ENCODE results near the gene MKKS.
"Not testable (repeated sequence)": the region's sequence is repeated elsewhere in the genome, so short reads cannot be mapped to it uniquely, and the experiment has no call there.

MKKS gene

DNA sequence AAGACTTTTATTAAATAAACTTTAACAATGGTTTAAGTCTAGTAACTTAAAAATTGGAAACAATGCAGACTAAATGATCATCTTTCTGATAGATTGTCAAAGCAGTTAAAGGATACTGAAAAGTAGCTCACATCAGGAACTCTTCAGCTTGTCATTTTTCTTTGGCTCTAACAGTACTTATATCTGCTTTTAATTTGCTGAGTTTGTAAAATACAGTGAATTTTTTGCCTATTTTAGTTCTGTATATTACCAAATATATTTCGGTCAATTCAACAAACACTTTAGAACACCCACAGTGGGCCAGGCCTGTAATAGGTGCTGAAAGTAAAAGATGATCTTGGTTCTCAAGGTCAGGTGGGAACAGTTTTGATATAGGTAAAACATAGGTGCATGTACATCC, 22.3 kb downstream of the MKKS start:
- DNase-seq: no peak

DNA sequence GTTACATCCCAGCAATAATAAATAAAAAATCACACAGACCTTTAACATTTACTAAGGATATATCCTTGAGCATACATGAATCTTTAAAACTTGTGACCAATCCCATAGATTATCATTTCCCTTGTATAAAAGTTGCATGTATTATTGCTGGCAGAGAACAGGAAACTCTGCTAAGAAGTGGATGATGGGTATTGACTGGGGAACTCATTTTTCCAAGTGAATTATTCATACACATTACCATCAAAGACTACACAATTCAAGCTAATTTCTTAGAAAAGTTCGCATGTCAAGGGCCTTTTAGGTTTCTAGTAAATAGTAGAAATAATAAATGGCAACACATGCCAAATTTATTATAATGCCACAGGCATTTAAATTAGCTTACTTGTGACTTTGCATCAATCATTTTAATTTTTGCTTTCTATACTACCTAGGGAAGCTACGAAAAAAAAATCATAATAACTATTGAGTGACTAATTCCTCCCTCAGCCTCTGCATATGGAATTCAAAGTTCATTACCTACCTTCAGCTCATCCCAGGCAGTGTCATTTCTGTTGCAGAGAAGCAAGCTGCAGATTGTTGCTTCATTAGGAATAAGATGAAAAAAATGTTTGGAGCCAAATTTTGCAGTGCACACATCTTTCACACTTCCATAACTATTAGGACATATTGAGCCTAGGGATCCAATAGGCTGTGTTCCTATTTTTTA, 25.8 kb downstream of the MKKS start:
- no peak for DNase-seq

DNA sequence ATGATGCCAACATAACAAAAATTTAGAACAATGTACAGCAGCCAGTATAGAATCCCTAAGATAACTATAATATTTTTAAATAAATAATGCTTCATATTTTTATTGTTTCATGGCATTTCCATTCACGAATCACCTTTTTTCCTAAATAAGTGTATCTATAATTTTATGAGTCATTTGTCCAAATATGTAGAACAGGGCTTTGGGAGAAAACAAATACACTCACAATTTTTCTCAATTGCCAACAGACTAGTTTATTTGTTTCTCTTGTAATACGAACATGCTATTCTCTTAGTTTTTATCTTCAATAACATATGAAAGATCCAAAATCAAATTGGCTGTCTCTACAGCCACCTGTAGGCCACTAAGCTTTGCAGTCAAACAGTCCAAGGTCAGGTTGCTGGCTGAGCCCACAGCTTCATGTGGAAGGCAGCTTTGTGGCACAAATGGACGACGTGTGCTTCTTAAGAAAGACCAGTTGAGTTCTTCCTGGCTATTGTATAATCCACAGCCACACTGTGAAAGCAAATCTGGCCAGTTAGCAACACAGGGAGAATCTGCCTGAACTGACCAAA, 29.0 kb downstream of the MKKS start:
- no peak for DNase-seq

DNA sequence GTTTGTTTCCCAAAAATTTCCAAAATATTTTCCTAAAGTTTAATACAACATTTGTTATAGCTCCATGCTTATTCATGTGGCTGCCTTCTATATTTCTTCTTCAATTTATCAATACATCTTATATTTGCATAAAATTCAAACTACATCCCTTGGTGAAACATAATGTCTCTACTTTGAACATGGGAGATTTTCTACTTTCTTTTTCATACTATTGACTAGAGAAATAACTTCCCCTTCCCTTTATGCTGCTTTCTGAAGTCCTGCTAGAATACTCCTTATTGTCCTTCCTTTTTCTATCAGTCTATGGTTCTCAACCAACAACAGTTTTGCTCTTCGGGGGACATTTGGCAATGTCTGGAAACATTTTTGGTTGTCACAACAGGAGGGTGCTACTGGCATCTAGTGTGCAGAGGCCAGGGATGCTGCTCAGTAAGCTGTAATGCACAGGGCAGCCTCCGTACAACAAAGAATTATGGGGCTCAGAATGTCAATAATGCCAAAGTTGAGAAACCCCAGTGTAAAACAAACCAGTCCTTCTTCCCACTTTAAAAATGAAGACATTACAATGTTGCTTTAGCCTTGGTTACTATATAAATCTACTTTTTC, 29.9 kb downstream of the MKKS start:
- DNase-seq: no peak

DNA sequence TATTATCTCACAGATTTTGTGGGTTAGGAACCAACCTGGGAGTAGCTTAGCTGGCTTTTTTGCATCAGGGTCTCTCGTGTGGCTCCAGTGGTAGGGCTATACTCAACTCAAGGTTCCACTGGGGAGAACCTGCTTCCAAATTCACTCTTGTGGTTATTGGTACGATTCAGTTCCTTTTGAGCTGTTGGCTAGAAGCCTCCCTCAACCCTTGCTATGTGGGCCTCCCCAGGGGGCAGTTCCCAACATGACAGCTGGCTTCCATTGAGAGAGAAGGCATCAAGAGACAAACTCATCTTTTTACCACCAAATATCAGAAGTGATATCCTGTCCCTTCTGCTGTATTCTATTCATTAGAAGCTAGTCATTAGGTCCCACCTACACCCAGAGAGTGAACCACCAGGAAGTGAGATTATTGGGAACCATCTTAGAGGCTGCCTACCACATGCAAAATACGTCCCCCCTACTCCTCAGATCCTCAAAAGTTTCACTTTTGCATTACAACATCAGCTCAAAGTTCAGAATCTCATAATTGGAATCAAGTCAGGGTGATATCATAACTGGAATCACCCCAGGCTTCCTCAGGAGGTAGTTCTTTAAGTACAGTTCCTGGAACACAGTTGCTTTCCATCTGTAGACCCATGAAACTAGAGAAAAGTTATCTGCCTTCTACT, 30.9 kb downstream of the MKKS start:
- DNase-seq: no peak

DNA sequence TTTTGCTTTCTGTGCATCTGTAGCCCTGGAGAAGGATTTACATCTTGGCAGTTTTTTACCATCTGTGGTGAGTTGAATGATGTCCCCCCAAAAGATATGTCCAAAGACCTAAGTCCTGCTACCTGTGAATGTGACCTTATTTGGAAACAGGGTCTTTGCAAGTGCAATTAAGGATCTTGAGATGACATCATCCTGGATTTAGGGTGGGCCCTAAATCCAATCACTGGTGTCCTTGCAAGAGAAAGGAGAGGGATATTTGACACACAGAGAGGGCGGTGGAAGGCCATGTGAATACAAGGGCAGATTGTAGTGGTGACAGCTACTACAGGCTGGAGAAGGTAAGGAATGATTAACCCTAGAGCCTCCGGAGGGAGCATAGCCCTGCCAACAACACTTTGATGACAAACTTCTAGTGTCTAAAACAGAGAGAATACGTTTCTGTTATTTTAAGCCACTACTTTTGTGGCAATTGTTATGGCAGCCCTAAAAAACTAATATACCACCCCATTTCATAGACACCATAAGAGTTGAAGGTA, 35.1 kb downstream of the MKKS start:
- no peak for DNase-seq

DNA sequence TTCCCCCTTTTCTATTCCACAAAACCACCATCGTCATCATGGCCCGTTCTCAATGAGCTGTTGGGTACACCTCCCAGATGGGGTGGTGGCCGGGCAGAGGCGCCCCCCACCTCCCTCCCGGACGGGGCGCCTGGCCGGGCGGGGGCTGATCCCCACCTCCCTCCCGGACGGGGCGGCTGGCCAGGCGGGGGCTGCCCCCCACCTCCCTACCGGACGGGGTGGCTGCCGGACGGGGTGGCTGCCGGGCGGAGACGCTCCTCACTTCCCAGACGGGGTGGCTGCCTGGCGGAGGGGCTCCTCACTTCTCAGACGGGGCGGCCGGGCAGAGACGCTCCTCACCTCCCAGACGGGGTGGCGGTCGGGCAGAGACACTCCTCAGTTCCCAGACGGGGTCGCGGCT, 39.3 kb downstream of the MKKS start:
- DNase-seq: not testable (repeated sequence)

DNA sequence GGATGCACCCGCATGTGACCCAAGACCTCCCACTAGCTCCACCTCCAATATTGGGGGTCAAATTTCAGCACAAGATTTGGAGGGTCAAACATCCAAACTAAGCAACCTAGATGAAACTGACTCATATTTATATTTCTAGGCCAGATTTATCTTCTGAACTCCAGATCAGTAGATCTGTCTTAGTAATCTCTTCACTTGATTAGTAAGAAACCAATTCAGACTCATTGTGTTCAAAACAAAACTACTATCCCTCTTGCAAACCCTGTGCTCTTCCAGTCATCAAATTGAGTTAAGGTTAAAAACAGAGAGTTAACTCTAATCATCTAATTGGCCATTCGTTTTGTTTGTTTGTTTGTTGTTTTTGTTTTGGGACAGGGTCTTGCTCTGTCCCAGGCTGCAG, 43.3 kb downstream of the MKKS start:
- no peak for DNase-seq

DNA sequence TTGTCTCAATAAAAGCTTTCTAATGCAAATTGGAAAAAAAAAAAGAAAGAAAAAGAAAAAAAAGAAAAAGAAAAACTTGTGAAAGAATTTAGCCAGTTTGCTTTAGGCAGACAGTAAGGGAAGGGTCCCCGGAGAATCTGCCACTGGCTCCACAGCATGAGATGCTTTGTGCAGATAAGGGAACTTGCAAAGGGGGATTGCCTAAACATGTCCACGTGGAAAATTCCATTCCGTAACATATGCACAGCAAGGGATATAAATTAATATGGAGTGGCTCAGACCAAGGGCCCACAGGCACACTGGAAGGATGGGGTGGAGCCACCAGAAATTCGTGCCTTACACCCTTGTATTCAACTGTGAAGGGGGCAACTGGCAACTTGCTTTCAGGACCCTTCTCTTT, 45.4 kb downstream of the MKKS start:
- no peak for DNase-seq

DNA sequence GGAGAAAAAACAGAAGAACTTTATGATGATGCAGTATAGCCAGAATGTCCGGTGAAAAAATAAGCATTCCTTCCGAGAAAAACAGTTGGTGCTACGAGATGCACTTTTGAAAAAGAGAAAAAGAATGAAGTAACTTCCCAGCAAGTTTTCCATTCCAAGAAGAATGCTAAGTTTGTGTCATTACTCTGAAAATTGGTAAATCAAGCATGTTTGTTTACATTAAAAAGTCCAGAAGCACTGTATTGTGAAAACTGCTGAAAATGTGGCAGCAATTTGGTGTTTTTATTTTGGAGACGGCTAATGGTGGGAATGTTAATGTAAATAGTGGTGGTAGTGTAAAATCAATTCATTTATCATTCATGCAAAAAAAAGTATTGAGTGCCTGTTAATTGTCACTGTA, 46.3 kb downstream of the MKKS start:
- DNase-seq: no peak

DNA sequence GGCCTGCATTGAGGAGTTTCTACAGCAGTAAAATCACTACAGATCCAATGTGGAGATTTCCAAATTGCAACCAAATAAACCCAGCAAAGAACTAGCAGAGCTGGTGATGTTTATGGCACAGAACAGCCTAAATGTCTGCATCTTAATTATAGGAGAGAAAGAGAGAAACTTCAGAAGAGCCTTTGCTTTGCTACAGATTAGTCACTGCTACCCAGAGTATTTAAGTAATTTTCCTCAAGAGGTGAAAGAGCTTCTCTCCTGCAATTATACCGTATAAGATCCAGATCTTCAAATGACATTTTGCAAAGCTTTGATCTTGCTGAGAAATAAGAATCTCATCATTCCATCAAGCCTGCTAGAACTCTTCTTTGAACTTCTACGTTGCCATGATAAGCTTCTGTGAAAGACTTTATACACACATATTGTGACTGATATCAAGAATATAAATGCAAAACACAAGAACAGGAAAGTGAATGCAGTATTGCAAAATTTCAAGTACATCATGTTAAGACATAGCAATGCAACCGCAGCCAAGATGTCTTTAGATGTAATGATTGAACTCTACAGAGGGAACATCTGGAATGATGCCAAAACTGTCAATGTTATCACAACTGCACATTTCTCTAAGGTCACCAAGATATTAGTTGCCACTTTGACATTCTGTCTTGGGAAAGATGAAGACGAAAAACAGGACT, 48.0 kb downstream of the MKKS start:
- DNase-seq: no peak

DNA sequence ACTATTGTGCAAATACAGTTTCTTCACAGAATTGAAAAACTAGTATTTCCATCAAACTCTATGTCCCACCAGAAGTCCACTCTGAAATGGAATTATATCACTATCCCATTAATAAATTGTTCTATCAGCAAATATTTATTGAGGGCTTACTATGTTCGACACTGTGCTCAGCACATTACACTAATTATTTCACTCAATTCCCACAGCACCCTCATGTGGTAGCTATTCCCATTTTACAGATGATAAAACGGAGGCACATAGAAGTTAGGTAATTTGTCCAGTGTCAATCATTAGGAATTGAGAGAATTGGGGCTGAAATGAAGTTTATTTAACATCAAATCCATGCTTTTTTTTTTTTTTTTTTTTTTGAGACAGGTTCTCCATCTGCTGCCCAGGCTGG, 52.5 kb downstream of the MKKS start:
- no peak for DNase-seq

DNA sequence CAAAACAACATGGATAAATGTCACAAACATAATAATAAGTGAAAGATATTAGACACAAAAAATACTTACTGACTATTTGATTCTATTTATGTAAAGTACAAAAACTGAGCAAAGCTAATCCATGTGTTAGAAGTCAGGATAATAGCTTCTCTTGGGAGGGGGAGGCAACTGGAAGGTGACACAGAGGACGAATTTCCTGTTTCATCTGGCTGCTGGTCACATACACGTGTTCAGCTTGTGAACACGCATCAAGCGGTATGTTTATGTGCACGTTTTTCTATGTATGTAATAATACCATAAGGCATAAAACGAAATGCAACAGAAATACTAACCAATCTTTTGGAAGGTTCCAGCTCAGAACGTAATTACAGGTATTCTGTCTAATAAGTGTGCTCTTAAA, 54.3 kb downstream of the MKKS start:
- no peak for DNase-seq

DNA sequence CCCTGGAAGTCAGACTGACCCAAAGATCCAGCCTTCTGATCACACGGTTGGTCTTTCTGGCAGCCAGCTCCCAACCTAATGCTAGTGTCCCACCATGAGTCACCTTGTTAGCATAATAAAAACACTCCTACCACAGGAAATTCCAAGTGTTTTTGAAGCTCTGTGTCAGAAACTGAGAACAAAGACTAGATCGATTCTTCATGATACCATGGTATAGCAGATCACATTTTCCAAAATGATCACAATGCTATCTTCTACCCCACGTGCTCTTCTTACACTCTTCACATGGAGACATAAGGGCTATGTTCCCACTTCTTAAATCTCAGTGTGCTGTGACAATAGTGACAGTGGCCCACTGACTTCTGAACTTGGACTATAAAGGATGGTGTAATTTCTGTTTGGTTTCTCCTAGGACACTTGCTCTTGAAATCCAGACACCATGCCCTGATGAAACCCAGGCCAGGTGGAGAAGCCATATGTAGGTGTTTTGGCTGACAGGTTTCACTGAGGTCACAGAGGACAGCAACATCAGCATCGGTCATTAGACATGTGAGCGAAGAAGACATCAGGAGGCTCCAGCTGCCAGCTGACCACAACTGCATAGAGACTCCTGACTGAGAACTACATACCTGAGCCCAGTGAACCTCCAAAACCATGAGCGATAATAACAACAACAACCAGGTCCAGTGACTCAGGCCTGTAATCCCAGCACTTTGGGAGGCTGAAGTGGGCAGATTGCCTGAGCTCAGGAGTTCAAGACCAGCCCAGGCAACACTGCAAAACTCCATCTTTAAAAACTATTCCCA, 57.5 kb downstream of the MKKS start:
- no peak for DNase-seq

DNA sequence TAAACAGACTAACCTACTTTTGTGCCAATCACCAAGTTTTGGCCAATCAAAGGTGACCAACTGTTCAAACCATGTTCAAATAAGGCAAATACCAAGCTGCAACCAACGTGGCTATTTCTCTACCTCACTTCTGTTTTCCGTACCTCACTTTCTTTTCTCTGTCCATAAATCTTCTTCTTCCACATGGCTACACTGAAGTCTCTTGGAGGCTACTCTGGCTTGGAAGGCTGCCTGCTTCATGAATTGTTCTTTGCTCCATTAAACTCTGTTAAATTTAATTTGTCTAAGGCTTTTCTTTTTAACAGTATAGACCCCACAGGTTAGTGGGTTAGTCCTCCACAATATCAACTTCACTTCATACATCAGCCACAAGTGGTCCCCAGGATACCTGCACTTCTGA, 58.8 kb downstream of the MKKS start:
- DNase-seq: no peak

DNA sequence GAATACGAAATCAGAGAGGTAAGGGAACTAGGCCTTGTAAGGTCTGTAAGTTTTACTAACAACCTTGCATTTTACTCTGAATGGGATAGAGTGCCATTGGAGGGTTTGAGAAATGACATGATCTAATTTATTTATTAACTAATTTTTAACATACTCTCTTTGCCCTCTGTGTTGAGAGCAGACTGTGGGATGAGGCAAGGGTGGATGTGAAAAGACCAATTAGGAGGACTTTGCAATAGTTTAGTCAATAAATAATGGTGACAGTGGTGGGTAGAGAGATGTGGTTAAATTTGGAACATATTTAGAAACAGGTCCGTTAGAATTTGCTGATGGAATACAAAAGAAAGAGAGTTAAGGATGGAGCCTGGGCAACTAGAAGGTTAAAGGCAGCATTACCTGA, 60.0 kb downstream of the MKKS start:
- no peak for DNase-seq

DNA sequence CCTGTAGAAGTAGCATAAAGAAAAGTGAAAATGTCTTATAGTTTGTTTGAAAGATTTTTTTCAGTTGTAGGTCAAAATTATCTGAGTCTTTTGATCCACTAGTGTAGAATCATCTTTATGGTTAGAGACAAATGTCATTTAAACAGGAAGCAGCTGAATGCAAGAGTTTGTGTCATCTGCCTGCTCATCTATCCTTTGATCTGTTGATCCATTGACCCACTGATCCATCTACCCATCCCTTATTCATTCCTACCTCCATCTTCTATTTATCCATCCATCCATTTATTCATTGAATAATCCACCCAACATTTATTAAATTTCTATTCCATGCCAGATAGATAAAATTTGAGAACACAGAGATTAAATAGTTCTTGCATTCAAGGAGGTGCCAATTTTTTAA, 62.6 kb downstream of the MKKS start:
- DNase-seq: no peak

DNA sequence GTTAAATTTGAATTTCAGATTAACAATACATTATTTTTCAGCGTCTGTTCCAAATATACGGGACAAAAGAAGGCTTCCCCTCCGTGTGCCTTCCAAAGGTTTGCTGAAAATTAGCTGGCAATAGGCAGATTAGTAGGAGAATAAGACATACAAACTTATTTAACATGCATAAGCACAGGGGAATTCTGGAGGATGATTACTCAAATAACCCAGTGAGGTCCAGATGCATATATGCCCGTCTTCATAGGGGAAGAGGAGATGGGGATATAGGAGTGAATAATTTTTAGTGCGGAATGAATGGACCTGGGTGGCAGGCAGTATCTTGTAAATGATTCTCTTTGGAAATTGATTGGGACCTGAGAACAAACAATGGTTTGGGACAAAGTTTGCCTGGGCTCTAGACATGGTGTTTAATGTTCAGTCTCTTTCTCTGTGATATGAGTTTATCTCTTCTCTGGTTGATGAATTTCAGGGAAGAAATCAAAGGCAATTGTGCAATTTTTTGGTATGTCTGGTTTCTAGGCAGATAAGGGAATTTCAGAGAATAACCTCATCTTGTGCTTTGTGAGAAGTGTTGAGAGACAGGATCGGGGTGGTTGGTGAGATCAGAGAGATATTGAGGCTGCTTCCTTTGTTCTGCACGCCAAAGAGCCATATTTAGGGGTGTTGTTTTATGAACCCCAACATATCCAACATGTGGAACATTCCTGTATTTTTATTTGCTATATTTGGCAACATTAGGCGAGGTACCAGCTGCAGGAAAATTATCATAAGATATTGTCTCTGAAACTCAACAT, 63.7 kb downstream of the MKKS start:
- DNase-seq: no peak

DNA sequence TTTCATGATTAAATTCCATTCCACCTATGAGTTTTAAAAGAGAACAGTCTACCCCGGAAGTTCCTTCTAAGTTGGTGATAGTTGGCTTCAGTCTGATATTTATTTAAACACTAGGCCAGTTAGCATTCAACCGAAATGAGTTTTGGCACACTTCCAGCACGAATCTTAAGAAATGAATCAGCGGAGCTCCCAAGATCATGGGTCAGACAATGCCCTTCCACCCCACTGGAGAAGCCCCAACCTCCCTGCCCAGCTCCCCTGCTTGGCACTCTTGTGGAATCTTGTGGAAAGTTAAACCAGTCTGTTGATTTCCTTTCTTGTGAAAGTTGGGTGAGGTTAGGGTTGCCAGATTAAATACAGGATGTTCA, 64.3 kb downstream of the MKKS start:
- DNase-seq: no peak

DNA sequence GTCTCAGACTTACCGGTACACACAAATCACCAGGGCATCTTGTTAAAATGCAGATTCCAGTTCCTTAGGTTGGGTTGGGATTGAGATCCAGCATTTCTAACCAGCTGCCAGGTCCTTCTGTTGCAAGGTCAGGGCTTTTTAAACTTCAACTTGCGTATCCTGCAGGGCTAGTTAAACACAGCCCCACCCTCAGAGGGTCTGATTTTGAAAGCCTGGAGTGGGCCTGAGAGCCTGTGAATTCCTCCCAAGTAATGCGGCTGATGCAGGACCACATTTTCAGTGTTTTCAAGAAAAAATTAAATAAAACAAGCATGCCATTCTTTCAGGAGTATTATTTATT, 65.3 kb downstream of the MKKS start:
- DNase-seq: no peak

DNA sequence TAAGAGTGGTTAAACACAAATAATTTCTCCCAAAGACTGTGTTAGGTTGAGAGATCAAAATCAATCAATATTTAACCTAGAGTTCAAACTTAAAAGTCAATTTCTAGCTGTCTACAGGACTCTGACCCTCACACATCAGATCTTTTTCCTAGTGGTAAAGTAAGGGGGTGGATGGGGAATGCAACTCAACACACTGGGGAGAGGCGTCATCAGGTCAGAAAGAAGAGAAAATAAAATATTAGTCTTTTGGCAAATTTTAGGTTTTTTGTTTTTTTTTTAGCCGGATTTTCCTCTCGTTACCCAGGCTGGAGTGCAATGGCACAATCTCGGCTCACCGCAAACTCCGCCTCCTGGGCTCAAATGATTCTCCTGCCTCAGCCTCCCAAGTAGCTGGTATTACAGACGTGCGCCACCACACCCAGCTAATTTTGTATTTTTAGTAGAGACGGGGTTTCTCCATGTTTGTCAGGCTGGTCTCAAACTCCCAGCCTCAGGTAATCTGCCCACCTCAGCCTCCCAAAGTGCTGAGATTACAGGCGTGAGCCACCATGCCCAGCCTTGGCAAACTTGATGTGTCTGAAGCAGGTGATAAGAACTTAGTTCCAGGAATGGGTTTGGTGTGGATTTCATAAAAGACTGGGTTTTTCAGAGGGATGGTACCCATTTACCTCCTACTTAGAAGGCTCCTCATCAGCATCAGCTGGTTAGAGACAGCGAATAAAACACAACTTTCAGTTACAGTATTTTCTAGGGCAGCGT, 65.9 kb downstream of the MKKS start:
- DNase-seq: no peak

Data from effector CD4-positive, alpha-beta T cell (primary cell).